GM21576 (cell line): ENCODE data around the gene ZFP91.

ENCODE experiments used
- ATAC-seq: cut with Tn5 transposase; IDR thresholded peaks from one replicate; pipeline ENCODE4 v1.9.1; 2021; ENCODE audit warnings: mild to moderate bottlenecking, moderate library complexity; ENCODE audit not compliant: unreplicated experiment

ZFP91 gene

GRCh38 chr11:58628446-58628845, 49.6 kb downstream of the ZFP91 start:
- no peak for ATAC-seq

DNA sequence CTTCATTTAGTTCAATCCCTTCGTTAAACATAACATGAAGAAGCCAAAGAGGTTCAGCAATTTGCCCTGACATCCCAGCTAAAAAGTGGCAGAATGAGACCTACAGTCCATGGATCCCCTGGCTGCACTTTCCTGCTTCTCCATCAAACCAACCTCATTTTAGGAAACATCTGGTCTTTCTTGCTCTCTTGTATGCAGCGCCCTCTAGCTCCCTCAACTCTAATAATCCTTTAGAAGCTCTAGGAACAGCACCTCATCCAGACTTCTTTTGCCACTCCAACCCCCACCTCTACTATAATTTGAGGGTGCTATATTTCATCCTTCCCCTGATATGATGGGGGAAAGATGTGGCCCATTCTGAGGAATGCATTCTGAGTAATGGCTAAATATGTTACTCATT, 51.0 kb downstream of the ZFP91 start:
- ATAC-seq, result peak; percentile 60

- no peak for ATAC-seq
These were observed 52.5 kb downstream of the ZFP91 start for GRCh38 chr11:58631378-58631777.

DNA sequence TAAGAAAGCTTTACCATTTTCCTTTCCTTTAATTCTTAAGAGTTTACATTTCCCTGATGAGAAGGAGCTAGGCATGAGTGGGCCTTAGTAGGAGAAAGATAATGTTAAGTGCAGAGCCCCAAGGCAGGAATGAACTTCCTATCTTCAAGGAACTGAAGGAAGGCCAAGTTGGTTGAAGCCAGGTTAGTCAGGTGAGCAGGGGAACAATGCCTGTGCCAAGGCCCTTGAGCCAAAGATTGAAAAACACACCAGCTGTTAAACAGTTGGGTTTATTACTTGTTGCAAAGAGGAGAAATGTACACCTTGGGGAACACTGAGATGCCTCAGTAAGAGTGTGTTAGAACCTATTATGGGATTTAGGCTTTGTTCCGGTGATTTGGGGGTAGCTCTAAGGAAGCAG, 53.6 kb downstream of the ZFP91 start:
- ATAC-seq, result no peak

DNA sequence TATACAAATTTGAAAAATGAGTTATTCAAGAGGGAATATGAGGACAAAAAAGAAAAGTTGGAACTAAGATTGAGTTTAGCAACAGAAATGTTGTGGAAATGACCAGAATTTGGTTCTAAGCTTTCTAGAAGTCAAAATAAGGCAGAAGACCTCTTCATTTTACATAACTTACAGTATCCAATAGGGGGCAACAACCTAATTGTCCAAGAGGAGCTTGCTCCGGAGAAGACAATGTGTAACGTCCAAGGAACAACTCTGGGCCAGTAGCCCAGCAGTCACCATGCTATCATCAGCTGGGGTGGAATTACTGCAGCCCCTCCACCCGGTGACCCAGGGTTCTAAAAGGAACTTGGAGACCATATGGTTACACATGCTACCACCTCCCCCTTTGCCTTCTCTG, 57.7 kb downstream of the ZFP91 start:
- no peak for ATAC-seq

- ATAC-seq, result no peak
These were observed 58.5 kb downstream of the ZFP91 start for GRCh38 chr11:58637371-58637770.

- ATAC-seq, result no peak
These were observed 60.2 kb downstream of the ZFP91 start for GRCh38 chr11:58639103-58639502.

DNA sequence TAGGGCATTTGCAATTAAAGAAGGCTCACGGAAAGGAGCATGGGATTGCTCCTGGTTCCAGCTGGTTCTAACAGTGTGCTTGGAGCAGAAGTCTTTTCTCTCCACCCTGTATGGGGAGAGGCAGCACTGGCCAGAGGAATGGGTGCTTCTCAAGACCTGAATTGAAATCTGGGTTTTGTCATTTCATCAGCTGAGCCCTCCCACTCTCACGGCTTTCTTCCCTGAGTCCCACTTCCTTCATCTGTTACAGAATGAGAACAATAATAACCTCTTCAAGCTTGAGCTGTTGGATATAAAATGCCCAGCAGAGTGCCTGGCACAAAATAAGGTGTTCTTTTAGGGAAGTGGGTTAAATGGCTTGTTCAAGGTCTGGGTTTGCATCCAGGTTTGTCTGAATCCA, 60.8 kb downstream of the ZFP91 start:
- no peak for ATAC-seq

- no peak for ATAC-seq
These were observed 61.6 kb downstream of the ZFP91 start for GRCh38 chr11:58640386-58641023.

DNA sequence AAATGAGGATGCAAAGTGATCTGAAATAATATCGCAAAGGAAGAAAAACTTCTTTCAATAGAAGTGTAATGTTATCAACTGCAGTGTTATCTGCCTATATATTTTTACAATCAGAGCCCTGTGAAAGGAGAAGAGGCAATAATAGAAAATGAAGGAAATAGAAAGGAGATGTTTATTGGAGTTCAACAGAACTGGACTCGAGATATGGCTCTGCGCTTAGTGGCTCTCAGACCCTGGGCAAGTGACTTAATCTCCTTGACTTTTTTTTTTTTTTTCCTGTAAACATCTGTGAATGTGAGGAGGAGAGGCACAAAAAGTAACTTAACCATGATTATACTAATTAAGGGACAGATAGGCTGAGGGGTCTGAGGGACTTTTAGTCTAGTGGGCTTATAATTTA, 62.5 kb downstream of the ZFP91 start:
- no peak for ATAC-seq

GRCh38 chr11:58641803-58642581, 63.1 kb downstream of the ZFP91 start:
- ATAC-seq, result no peak

DNA sequence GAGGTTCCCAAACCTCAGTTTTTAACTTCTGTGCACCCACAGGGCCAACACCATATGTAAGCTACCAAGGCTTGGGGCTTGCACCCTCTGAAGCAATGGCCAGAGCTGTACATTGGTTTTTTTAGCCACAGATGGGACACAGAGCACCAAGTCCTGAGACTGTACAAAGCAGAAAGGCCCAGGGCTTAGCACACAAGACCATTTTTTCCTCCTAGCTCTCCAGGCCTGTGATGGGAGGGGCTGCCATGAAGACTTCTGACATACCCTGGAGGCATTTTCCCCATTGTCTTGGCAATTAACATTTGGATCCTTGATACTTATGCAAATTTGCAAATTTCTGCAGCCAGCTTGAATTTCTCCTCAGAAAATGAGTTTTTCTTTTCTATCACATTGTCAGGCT, 67.0 kb downstream of the ZFP91 start:
- no peak for ATAC-seq

- ATAC-seq, result peak; percentile 85
These were observed 68.4 kb downstream of the ZFP91 start for GRCh38 chr11:58647141-58647699.

- ATAC-seq, result peak; percentile 8
These were observed 69.0 kb downstream of the ZFP91 start for GRCh38 chr11:58647866-58648265.

GRCh38 chr11:58649623-58650022, 70.8 kb downstream of the ZFP91 start:
- no peak for ATAC-seq

- ATAC-seq, result no peak
These were observed 71.6 kb downstream of the ZFP91 start for GRCh38 chr11:58650496-58650895.

DNA sequence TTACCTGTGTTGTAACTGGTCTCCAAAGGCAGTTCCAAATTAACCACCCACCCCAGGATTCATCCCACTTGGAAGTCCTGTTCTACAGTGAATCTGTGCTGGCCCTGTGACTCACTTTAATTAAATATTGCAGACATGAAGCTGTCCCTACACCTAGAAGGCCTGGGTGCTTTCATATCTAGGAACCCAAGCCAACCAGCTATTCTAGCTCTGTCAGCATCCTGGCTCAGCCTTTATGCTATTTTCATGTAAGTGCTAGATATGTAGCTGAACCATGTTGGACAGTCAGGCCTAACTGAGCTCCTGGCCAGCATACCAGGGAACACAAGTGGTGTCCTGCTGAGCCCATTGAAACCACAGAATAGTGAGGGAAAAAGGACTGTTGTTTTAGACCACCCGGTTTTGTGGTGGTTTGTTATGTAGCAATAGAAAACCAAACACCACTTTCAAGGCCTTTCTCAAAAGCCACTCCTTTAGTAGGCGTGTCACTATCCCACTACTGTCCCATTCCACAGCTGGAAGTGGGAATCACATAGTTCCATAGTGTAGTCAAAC, 73.9 kb downstream of the ZFP91 start:
- ATAC-seq, result no peak

- peak; percentile 83 for ATAC-seq
These were observed 75.4 kb downstream of the ZFP91 start for GRCh38 chr11:58654079-58654907.

DNA sequence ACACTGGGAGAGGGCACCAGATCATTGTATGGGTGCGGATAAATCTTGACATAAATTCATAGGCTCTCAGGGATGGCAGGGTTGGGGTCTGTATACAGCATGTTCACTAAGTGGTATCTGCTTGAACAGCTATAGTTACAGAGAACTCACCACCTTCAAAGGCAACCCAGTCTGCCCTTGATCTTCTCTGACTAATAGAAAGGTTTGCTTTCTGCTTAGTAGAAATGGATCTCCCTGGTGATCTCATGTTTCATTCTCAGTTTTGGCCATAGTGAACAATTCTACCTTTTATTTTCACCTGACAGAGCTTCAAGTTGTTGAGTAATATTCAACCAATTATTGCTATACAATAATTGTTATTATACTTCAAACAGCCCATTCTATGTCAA, 76.0 kb downstream of the ZFP91 start:
- ATAC-seq, result peak; percentile 48

- no peak for ATAC-seq
These were observed 77.5 kb downstream of the ZFP91 start for GRCh38 chr11:58656348-58656747.

- ATAC-seq, result no peak
These were observed 79.8 kb downstream of the ZFP91 start for GRCh38 chr11:58658623-58659022.
